ENCODE data around the gene C10orf90.

The C10orf90 gene

DNA sequence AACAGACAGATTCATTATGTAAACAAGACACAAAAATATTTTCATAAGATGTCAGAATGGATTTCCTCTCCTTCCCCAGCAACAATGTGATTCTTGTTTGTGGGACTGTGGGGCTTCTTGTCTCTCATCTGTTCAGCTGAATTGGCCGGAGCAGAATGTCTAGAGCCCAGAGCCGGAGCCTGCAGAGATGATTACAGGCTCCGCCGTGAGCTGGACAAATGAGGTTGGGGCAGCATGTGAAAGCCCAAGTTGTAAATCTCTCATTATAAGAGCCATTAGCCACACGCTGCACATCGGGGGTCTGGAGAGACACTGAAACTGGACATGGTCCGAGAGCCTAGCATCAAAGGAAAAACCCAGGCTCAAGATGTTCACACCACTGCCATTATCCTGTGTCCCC lies 145.2 kb downstream of the C10orf90 start:
- no peak for TF ChIP-seq FOXM1 (IDR thresholded peaks at IDR 0.05; ENCODE audit: borderline replicate concordance, low read depth)
- TF ChIP-seq YY1 (IDR thresholded peaks at IDR 0.05; ENCODE audit: low read depth) = no peak
- TF ChIP-seq, protein P1, sequence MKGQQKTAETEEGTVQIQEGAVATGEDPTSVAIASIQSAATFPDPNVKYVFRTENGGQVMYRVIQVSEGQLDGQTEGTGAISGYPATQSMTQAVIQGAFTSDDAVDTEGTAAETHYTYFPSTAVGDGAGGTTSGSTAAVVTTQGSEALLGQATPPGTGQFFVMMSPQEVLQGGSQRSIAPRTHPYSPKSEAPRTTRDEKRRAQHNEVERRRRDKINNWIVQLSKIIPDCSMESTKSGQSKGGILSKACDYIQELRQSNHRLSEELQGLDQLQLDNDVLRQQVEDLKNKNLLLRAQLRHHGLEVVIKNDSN (IDR thresholded peaks at IDR 0.05) = no peak
- TF ChIP-seq, protein P2, sequence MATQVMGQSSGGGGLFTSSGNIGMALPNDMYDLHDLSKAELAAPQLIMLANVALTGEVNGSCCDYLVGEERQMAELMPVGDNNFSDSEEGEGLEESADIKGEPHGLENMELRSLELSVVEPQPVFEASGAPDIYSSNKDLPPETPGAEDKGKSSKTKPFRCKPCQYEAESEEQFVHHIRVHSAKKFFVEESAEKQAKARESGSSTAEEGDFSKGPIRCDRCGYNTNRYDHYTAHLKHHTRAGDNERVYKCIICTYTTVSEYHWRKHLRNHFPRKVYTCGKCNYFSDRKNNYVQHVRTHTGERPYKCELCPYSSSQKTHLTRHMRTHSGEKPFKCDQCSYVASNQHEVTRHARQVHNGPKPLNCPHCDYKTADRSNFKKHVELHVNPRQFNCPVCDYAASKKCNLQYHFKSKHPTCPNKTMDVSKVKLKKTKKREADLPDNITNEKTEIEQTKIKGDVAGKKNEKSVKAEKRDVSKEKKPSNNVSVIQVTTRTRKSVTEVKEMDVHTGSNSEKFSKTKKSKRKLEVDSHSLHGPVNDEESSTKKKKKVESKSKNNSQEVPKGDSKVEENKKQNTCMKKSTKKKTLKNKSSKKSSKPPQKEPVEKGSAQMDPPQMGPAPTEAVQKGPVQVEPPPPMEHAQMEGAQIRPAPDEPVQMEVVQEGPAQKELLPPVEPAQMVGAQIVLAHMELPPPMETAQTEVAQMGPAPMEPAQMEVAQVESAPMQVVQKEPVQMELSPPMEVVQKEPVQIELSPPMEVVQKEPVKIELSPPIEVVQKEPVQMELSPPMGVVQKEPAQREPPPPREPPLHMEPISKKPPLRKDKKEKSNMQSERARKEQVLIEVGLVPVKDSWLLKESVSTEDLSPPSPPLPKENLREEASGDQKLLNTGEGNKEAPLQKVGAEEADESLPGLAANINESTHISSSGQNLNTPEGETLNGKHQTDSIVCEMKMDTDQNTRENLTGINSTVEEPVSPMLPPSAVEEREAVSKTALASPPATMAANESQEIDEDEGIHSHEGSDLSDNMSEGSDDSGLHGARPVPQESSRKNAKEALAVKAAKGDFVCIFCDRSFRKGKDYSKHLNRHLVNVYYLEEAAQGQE (IDR thresholded peaks at IDR 0.05; ENCODE audit: low read depth) = no peak
- TF ChIP-seq, protein P3, sequence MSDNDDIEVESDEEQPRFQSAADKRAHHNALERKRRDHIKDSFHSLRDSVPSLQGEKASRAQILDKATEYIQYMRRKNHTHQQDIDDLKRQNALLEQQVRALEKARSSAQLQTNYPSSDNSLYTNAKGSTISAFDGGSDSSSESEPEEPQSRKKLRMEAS (IDR thresholded peaks at IDR 0.05) = no peak
- TF ChIP-seq CEBPB (IDR thresholded peaks at IDR 0.05) = no peak
- TF ChIP-seq CREB1 (IDR thresholded peaks at IDR 0.05; ENCODE audit: low read depth) = no peak
- no peak for TF ChIP-seq ZBTB7A (IDR thresholded peaks at IDR 0.05; ENCODE audit: low read depth)
- no peak for TF ChIP-seq TCF12 (IDR thresholded peaks at IDR 0.05; ENCODE audit: low read depth)
- no peak for TF ChIP-seq RAD21 (IDR thresholded peaks at IDR 0.05; ENCODE audit: low read depth)
- no peak for TF ChIP-seq NFIC (IDR thresholded peaks at IDR 0.05)
- TF ChIP-seq TEAD4 (IDR thresholded peaks at IDR 0.05) = no peak
- TF ChIP-seq EP300 (IDR thresholded peaks at IDR 0.05; ENCODE audit: borderline replicate concordance) = no peak
- TF ChIP-seq EGR1 (IDR thresholded peaks at IDR 0.05) = no peak
- no peak for TF ChIP-seq TAF1 (IDR thresholded peaks at IDR 0.05; ENCODE audit: low read depth)

DNA sequence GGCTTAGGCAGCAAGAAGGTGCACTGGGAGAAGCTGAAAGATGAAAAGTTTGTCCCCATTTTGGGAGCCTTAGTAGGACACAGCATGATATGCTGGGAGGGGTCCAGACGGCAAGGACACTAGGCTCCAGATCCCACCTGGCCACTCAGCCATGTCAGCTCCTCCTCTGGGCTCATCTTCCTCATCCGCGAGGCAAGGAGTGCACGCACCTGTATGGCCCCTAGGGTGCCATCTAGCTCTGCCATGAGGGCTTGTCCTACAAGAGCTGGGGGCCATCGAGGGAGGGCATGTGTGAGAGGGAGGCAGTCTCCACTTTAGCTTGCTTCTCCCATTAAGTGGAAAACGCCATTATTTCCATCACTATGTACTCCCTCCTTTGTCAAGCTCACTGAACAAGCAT lies 146.0 kb downstream of the C10orf90 start:
- TF ChIP-seq ZBTB7A (IDR thresholded peaks at IDR 0.05; ENCODE audit: low read depth) (no peak), RAD21 (IDR thresholded peaks at IDR 0.05; ENCODE audit: low read depth) (no peak), TEAD4 (IDR thresholded peaks at IDR 0.05) (no peak), FOXM1 (IDR thresholded peaks at IDR 0.05; ENCODE audit: borderline replicate concordance, low read depth) (no peak), TAF1 (IDR thresholded peaks at IDR 0.05; ENCODE audit: low read depth) (no peak), EGR1 (IDR thresholded peaks at IDR 0.05) (no peak), CREB1 (IDR thresholded peaks at IDR 0.05; ENCODE audit: low read depth) (no peak), CEBPB (IDR thresholded peaks at IDR 0.05) (no peak)
- TF ChIP-seq, protein P1 (IDR thresholded peaks at IDR 0.05) = no peak

- TF ChIP-seq, protein P1 (IDR thresholded peaks at IDR 0.05) = no peak
- no peak for TF ChIP-seq FOXM1 (IDR thresholded peaks at IDR 0.05; ENCODE audit: borderline replicate concordance, low read depth)
- no peak for TF ChIP-seq TEAD4 (IDR thresholded peaks at IDR 0.05)
- TF ChIP-seq, protein P3 (IDR thresholded peaks at IDR 0.05) = no peak
- TF ChIP-seq CEBPB (IDR thresholded peaks at IDR 0.05) = no peak
- TF ChIP-seq RAD21 (IDR thresholded peaks at IDR 0.05; ENCODE audit: low read depth) = no peak
- no peak for TF ChIP-seq CREB1 (IDR thresholded peaks at IDR 0.05; ENCODE audit: low read depth)
- TF ChIP-seq TAF1 (IDR thresholded peaks at IDR 0.05; ENCODE audit: low read depth) = no peak
- TF ChIP-seq, protein P2 (IDR thresholded peaks at IDR 0.05; ENCODE audit: low read depth) = no peak
- TF ChIP-seq ZBTB7A (IDR thresholded peaks at IDR 0.05; ENCODE audit: low read depth) = no peak
Measured at GRCh38 chr10:126523071-126523470, 147.4 kb downstream of the C10orf90 start.

DNA sequence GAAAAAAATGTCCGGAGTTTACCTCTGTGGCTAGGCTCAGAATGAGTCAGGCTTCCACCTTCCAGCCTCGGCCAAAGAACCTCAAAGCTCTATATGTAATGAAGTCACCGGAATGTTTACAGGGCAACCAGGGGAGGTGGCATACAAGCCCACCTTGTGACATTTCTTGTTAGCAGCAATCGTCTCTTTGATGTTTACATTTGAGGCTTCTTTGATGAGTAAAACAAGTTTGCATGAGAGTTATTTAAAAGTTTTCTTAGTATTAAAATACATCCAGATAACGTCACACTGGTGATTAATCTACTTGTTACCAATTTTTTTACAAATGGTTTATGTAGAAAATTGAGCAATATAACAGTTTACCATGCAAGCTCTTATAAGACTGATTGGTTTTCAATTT lies 149.1 kb downstream of the C10orf90 start:
- TF ChIP-seq, protein P1 (IDR thresholded peaks at IDR 0.05) = no peak
- TF ChIP-seq CREB1 (IDR thresholded peaks at IDR 0.05; ENCODE audit: low read depth) = no peak
- no peak for TF ChIP-seq ZBTB7A (IDR thresholded peaks at IDR 0.05; ENCODE audit: low read depth)
- no peak for TF ChIP-seq EP300 (IDR thresholded peaks at IDR 0.05; ENCODE audit: borderline replicate concordance)
- TF ChIP-seq YY1 (IDR thresholded peaks at IDR 0.05; ENCODE audit: low read depth) = no peak
- TF ChIP-seq NFIC (IDR thresholded peaks at IDR 0.05) = no peak

DNA sequence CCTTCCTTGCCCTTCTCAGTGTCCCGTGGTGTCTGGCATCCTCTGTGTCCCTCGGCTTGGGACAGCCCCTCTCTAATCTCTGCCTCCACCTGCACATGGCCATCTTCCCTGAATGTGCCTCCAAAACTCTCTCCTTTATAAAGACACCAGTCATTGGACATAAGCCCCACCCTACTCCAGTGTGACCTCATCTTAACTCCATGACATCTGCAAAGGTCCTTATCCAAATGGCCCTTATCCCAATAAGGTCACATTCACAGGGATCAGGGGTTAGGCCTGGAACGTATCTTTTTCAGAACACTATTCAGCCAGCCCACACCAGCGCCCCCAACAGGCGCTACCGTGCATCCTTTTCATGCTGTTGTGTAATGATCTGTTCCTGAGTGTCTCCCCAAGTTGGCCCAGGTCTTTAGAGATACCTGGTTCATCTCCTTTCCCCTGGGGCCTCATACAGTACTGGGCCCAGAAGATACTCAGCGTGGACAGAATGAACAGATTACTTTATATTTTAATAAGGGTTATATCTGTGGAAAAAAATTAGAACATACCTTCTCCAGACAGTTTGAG lies 149.7 kb downstream of the C10orf90 start:
- TF ChIP-seq, protein P3 (IDR thresholded peaks at IDR 0.05) = no peak
- TF ChIP-seq EGR1 (IDR thresholded peaks at IDR 0.05) (no peak), TCF12 (IDR thresholded peaks at IDR 0.05; ENCODE audit: low read depth) (no peak), TAF1 (IDR thresholded peaks at IDR 0.05; ENCODE audit: low read depth) (no peak), RAD21 (IDR thresholded peaks at IDR 0.05; ENCODE audit: low read depth) (no peak), CEBPB (IDR thresholded peaks at IDR 0.05) (no peak), TEAD4 (IDR thresholded peaks at IDR 0.05) (no peak), NFIC (IDR thresholded peaks at IDR 0.05) (no peak), ZBTB7A (IDR thresholded peaks at IDR 0.05; ENCODE audit: low read depth) (no peak)
- TF ChIP-seq, protein P1 (IDR thresholded peaks at IDR 0.05) = no peak
- TF ChIP-seq, protein P2 (IDR thresholded peaks at IDR 0.05; ENCODE audit: low read depth) = no peak

Data from Ishikawa (cell line).